Measurements from ENCODE around the gene TUBA4B.

- TF ChIP-seq CTCF (IDR thresholded peaks at IDR 0.05; ENCODE audit: extremely low read depth in 1 of 2, insufficient read depth in 1 of 2, low read depth in 1 of 2, low read length in 2 of 2), result no peak
- no peak for TF ChIP-seq POLR2A (IDR thresholded peaks at IDR 0.05; ENCODE audit: low read depth, low read length)
- TF ChIP-seq MYC (IDR thresholded peaks at IDR 0.05; ENCODE audit: low read depth, low read length), result no peak
- no peak for TF ChIP-seq FOS (IDR thresholded peaks at IDR 0.05; ENCODE audit: borderline replicate concordance, insufficient read depth, low read length)
Measured at GRCh38 chr2:219272995-219273394, 20.0 kb downstream of the TUBA4B start.

Data from endothelial cell of umbilical vein (primary cell).